Tibial nerve (tissue), 4 donors: ENCODE measurements around the gene RGS6. TPM values are rescaled to one million over a fixed set of nuclear protein-coding genes. Genes with fewer than 3 reads are reported as not detected.

ENCODE experiments used
- DNase-seq, 2 donors: peaks; one replicate each; pipeline ENCODE4 v3.0.0-alpha.2; 2019; ENCODE audit warnings: low spot score in 2 of 2
- H3K27ac ChIP-seq, 4 donors: fragments of 200-600 bp; sonication (generic) in 3 of 4; one replicate each; pipeline ENCODE4 v1.5.1; 2017 to 2019; ENCODE audit warnings: mild to moderate bottlenecking in 1 of 4
- H3K27me3 ChIP-seq, 2 donors: fragments of 200-600 bp; sonication (generic) in 1 of 2; one replicate each; pipeline versions ENCODE4 v1.5.1 to v1.6.0; 2017 to 2019
- H3K36me3 ChIP-seq, 3 donors: fragments of 200-600 bp; sonication (generic); one replicate each; pipeline ENCODE4 v1.5.1; 2018 to 2019
- H3K4me1 ChIP-seq, 4 donors: fragments of 200-600 bp; sonication (generic) in 3 of 4; one replicate each; pipeline ENCODE4 v1.5.1; 2017 to 2019
- H3K4me3 ChIP-seq, 4 donors: fragments of 200-600 bp; sonication (generic) in 3 of 4; one replicate each; pipeline ENCODE4 v1.5.1; 2017 to 2019; ENCODE audit warnings: mild to moderate bottlenecking in 1 of 4, moderate library complexity in 1 of 4
- H3K9me3 ChIP-seq, 4 donors: fragments of 200-600 bp; sonication (generic) in 3 of 4; one replicate each; pipeline ENCODE4 v1.5.1; 2017 to 2019
- EP300 ChIP-seq, 2 donors: sonication (generic); formaldehyde crosslinking; IDR thresholded peaks; one replicate each; pipeline ENCODE4 v1.6.1; 2017; ENCODE audit warnings: antibody characterized with exemption in 2 of 2, mild to moderate bottlenecking in 1 of 2
- POLR2A ChIP-seq, 2 donors: fragments of 450-650 bp; IDR thresholded peaks; one replicate each; pipeline ENCODE4 v1.6.1; 2017; ENCODE audit warnings: antibody characterized with exemption in 2 of 2, mild to moderate bottlenecking in 2 of 2, moderate library complexity in 2 of 2
- WGBS, 2 donors: methylation state at CpG; one replicate each; pipeline ENCODE4 v1.1.5; 2018; 5-methylcytosine and 5-hydroxymethylcytosine counted together
- total RNA-seq, 4 donors: library from RNA; depleted of rRNA; stranded (reverse); fragments of >200 nt; gene quantifications; one replicate each; pipeline ENCODE4 v1.1.0, GENCODE V29; 2016
- TF ChIP-seq, protein P1 (sequence below), 5 experiments: fragments of 200-600 bp in 3 of 5; fragments of 450-650 bp in 2 of 5; sonication (generic) in 3 of 5; IDR thresholded peaks; one replicate each; pipeline ENCODE4 v1.5.1; 2016 to 2019; ENCODE audit warnings: antibody characterized with exemption in 5 of 5, mild to moderate bottlenecking in 3 of 5, moderate library complexity in 2 of 5

Gene RGS6
- total RNA-seq, 4 donors from 2014 or later: 43.5 to 67.2 (median 54.7) TPM

DNA sequence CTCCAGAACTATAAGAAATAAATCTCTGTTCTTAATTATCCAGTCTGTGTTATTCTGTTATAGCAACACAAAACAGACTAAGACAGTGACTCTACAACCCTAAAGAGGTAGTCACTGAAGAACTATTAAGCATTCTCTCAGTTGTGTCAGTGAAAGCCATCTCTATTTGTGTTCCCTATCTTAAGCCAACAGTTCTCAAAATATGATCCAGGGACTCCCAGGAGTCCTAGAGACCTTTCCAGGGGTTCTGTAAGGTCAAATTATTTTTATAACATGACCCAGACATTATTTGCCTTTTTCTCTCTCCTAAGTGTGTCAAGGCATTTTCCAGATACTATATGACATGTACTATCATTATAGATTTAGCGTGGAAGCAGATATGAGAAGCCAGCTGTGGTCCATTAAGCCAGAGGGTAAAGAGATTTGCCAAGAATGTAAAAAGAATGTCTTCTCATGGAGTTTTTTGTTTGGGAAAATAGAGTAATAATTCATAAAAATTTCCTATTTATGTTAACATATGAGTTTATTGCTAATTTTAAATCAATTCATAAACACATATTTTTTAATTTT lies 315.8 kb downstream of the RGS6 start:
- Histone ChIP-seq H3K27ac (no peak overlapping the region), H3K4me3 (no peak overlapping the region), H3K9me3 (peaks cover 0 to 12% (median 0%) of the 10 kb centered on the region in 4 donors), H3K4me1 (peaks cover 0 to 7% (median 0%) of the 10 kb centered on the region in 4 donors), H3K36me3 (no peaks in the 10 kb centered on the region), H3K27me3 (no peaks in the 10 kb centered on the region)
- no peak for DNase-seq
- 73 to 75% methylated on average over 1 of the region's 1 CpG for WGBS, 2 donors
- TF ChIP-seq POLR2A (IDR thresholded peaks at IDR 0.05): no peak
- TF ChIP-seq, protein P1, sequence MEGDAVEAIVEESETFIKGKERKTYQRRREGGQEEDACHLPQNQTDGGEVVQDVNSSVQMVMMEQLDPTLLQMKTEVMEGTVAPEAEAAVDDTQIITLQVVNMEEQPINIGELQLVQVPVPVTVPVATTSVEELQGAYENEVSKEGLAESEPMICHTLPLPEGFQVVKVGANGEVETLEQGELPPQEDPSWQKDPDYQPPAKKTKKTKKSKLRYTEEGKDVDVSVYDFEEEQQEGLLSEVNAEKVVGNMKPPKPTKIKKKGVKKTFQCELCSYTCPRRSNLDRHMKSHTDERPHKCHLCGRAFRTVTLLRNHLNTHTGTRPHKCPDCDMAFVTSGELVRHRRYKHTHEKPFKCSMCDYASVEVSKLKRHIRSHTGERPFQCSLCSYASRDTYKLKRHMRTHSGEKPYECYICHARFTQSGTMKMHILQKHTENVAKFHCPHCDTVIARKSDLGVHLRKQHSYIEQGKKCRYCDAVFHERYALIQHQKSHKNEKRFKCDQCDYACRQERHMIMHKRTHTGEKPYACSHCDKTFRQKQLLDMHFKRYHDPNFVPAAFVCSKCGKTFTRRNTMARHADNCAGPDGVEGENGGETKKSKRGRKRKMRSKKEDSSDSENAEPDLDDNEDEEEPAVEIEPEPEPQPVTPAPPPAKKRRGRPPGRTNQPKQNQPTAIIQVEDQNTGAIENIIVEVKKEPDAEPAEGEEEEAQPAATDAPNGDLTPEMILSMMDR (IDR thresholded peaks at IDR 0.05): no peak
- TF ChIP-seq EP300 (IDR thresholded peaks at IDR 0.05): no peak

DNA sequence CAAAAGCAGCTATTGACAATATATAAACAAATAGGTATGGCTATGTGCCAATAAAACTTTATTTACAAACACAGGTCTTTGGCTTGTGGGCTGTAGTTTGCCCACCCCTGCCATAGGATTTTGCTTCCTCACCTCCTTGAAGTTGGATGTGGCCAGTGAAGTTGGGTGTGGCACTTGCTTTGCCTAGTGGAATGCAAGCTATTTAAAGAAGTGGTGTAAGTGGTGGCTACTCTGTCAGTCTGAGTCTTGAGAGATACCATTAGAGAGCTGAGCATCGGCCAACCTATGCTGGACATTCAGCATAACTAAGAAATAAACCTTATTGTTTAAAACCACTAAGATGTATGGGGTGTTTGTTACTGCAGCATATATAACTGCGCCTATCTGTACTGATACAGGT lies 321.3 kb downstream of the RGS6 start:
- 92 to 97% methylated on average over 2 of the region's 2 CpGs for WGBS, 2 donors
- no peaks in the 10 kb centered on the region for H3K27me3 ChIP-seq
- H3K27ac ChIP-seq: no peak overlapping the region
- H3K9me3 ChIP-seq: no peaks in the 10 kb centered on the region
- H3K4me1 ChIP-seq: no peaks in the 10 kb centered on the region
- H3K4me3 ChIP-seq: no peak overlapping the region
- TF ChIP-seq POLR2A (IDR thresholded peaks at IDR 0.05) (no peak), EP300 (IDR thresholded peaks at IDR 0.05) (no peak)
- TF ChIP-seq, protein P1 (IDR thresholded peaks at IDR 0.05): no peak
- no peak for DNase-seq
- no peaks in the 10 kb centered on the region for H3K36me3 ChIP-seq

DNA sequence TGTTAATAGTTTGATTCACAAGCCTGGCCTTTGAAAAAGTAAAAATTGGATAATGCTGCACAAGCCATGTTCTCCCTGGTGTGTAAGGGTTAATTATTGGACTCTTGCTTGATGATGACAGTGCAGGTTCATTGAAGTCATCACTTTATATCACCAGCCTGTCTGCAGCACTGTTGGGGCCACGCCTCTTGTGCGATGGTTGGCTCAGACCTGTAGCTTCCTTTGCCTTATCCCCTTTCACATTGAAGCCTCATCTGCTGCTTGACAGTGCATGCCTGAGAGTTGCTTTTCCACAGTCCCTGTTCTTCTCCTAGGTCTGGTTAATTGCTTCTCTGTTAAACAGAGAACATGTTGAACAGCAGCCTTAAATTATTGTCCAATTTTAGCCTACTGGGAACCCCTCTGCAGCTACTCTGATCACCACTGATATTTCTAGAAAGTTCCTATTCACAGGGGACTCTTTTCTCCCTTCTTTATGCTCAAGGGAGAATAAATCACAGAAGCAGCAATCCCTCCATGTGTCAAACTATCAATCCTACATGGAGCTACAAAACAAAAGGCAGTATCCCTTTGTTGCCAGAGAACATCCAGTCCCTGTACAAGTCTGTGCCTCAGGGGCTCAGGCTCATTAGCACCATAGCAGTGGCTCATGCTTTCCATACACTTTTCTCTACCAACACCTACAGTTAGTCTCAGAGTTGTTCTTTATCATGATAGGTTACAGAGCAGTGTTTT lies 322.1 kb downstream of the RGS6 start:
- TF ChIP-seq, protein P1 (IDR thresholded peaks at IDR 0.05): no peak
- TF ChIP-seq EP300 (IDR thresholded peaks at IDR 0.05): no peak
- TF ChIP-seq POLR2A (IDR thresholded peaks at IDR 0.05): no peak
- Histone ChIP-seq H3K36me3 (no peaks in the 10 kb centered on the region), H3K4me1 (no peaks in the 10 kb centered on the region), H3K9me3 (no peaks in the 10 kb centered on the region), H3K27me3 (no peaks in the 10 kb centered on the region), H3K4me3 (no peak overlapping the region), H3K27ac (no peak overlapping the region)
- 73 to 76% methylated on average over 2 of the region's 2 CpGs for WGBS, 2 donors
- no peak for DNase-seq

DNA sequence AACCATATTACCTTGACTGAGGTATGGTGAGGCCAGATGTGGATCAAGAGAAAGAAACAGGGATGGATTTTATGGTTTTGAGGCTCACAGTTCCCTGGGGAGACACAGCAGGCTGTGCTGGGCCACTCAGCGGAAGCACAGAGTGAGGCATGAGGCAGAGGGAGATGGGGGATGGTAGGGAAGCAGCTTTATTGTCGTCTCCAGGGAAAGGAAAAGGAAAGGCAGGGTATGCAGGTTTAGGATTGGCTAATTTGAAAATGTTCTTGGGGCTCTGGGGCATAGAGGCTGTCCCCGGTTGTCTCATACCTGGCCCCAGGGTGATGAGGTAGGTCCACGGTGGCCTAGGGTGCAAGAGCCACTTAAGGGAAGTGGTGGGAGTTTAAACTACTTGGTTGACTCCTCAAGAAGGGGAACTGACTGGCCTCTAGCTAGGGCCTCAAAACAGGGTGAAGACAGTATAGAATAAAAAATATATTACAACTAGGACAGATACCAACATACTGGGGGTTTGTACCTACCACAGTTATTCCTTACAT lies 322.8 kb downstream of the RGS6 start:
- H3K27ac ChIP-seq: no peak overlapping the region
- no peak overlapping the region for H3K4me3 ChIP-seq
- H3K9me3 ChIP-seq: no peaks in the 10 kb centered on the region
- WGBS, 2 donors: 63 to 68% methylated on average over 4 of the region's 4 CpGs
- no peaks in the 10 kb centered on the region for H3K27me3 ChIP-seq
- no peak for DNase-seq
- no peaks in the 10 kb centered on the region for H3K4me1 ChIP-seq
- H3K36me3 ChIP-seq: no peaks in the 10 kb centered on the region
- TF ChIP-seq EP300 (IDR thresholded peaks at IDR 0.05): no peak
- no peak for TF ChIP-seq POLR2A (IDR thresholded peaks at IDR 0.05)
- TF ChIP-seq, protein P1 (IDR thresholded peaks at IDR 0.05): no peak

DNA sequence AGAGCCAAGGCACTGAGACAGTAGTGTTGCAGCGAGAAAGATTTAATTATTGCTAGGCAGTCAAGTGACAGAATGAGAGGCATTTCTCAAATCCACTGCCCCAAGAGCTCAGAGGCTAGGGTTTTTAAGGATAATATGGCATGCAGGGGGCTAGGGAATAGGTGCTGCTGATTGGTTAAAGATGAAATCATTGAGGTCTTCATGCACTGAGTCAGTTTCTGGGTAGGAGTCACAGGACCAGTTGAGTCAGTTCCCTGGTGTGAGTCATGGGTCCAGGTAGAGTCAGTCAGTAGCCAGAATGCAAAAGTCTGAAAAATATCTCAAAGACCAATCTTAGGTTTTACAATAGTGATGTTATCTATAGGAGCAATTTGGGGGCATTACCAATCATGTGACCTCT lies 323.8 kb downstream of the RGS6 start:
- Histone ChIP-seq H3K27ac (no peak overlapping the region), H3K9me3 (no peaks in the 10 kb centered on the region), H3K4me1 (no peaks in the 10 kb centered on the region), H3K36me3 (no peaks in the 10 kb centered on the region), H3K27me3 (no peaks in the 10 kb centered on the region), H3K4me3 (no peak overlapping the region)
- 93 to 97% methylated on average over 1 of the region's 1 CpG for WGBS, 2 donors
- TF ChIP-seq EP300 (IDR thresholded peaks at IDR 0.05) (no peak), POLR2A (IDR thresholded peaks at IDR 0.05) (no peak)
- TF ChIP-seq, protein P1 (IDR thresholded peaks at IDR 0.05): no peak
- DNase-seq: no peak
